NCI-H748 (cell line): Measurements from ENCODE around the gene COX4I2.
"Not testable (repeated sequence)": the region's sequence is repeated elsewhere in the genome, so short reads cannot be mapped to it uniquely, and the experiment has no call there.

Experiments
- DNase-seq: peaks from one replicate; lab custom pipeline; 2025; ENCODE audit not compliant: unreplicated experiment; lab: John Stamatoyannopoulos, UW

The COX4I2 gene

GRCh38 chr20:31607640-31608250 lies 30.0 kb upstream of the COX4I2 start:
- peak; percentile 63 for DNase-seq

GRCh38 chr20:31608251-31608945 lies 29.3 kb upstream of the COX4I2 start:
- DNase-seq, result peak; percentile 97

GRCh38 chr20:31612271-31612640 lies 25.5 kb upstream of the COX4I2 start:
- DNase-seq, result not testable (repeated sequence)

- no peak for DNase-seq
Observed at GRCh38 chr20:31615416-31615815, 22.3 kb upstream of the COX4I2 start.

- no peak for DNase-seq
Observed at GRCh38 chr20:31617432-31618104, 20.1 kb upstream of the COX4I2 start.

GRCh38 chr20:31620246-31620645 lies 17.5 kb upstream of the COX4I2 start:
- no peak for DNase-seq

- DNase-seq, result not testable (repeated sequence)
Observed at GRCh38 chr20:31623123-31623505, 14.6 kb upstream of the COX4I2 start.

- DNase-seq, result not testable (repeated sequence)
Observed at GRCh38 chr20:31626534-31626933, 11.2 kb upstream of the COX4I2 start.

GRCh38 chr20:31628057-31628456 lies 9.7 kb upstream of the COX4I2 start:
- DNase-seq, result not testable (repeated sequence)

GRCh38 chr20:31630187-31630790 lies 7.4 kb upstream of the COX4I2 start:
- no peak for DNase-seq

GRCh38 chr20:31632548-31633338 lies 5.0 kb upstream of the COX4I2 start:
- DNase-seq, result no peak

- DNase-seq, result no peak
Observed at GRCh38 chr20:31633339-31633914, 4.3 kb upstream of the COX4I2 start.

GRCh38 chr20:31638317-31638716 lies 605 bp downstream of the COX4I2 start:
- DNase-seq, result no peak

GRCh38 chr20:31638816-31639215 lies 1.1 kb downstream of the COX4I2 start:
- DNase-seq, result no peak

GRCh38 chr20:31640259-31640658 lies 2.5 kb downstream of the COX4I2 start:
- no peak for DNase-seq

GRCh38 chr20:31641391-31641790 lies 3.7 kb downstream of the COX4I2 start:
- DNase-seq, result no peak

- no peak for DNase-seq
Observed at GRCh38 chr20:31642837-31643236, 5.1 kb downstream of the COX4I2 start.

- no peak for DNase-seq
Observed at GRCh38 chr20:31643522-31643921, 5.8 kb downstream of the COX4I2 start.

- DNase-seq, result peak; percentile 6
Observed at GRCh38 chr20:31644701-31645100, 7.0 kb downstream of the COX4I2 start.

GRCh38 chr20:31648104-31648503 lies 10.4 kb downstream of the COX4I2 start:
- not testable (repeated sequence) for DNase-seq

GRCh38 chr20:31652917-31653396 lies 15.2 kb downstream of the COX4I2 start:
- DNase-seq, result no peak
